Panc1 (cell line): ENCODE data around the gene WNT1.

ENCODE experiments used
- CTCF ChIP-seq: fragments of 450-650 bp; IDR thresholded peaks from 2 replicates; pipeline ENCODE4 v1.5.1; 2017; ENCODE audit warnings: mild to moderate bottlenecking
- POLR2AphosphoS5 ChIP-seq: IDR thresholded peaks from 2 replicates; pipeline ENCODE4 v1.6.1; 2012; ENCODE audit warnings: mild to moderate bottlenecking, low read depth, low read length, moderate library complexity
- SIN3A ChIP-seq: IDR thresholded peaks from 2 replicates; pipeline ENCODE4 v1.6.1; 2012; ENCODE audit warnings: low read depth, mild to moderate bottlenecking, low read length, moderate library complexity, borderline replicate concordance; ENCODE audit not compliant: insufficient read depth

DNA sequence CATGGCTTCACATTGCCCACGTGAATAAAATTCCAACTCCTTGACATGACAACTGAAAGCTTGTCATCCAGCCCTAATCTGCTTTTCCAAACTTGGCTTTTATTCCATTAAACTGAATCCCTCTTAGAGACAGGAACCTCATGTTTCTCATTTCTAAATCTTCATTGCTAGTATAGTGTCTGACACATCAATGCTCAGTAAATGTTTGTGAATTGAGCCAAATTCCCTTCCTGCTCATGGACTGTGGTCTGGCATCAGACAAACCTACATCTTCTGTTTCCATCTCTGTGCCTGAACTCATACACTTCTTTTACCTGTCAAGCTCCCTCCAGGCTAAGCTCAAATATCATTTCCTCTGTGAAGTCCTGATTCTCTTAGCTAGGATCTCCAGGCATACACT is 48.6 kb upstream of the WNT1 start:
- TF ChIP-seq CTCF (no peak), POLR2AphosphoS5 (no peak), SIN3A (no peak)
